Activated effector memory CD4-positive, alpha-beta T cell treated with anti-CD3 and anti-CD28 coated beads, Interleukin-2, amount 50 U/mL, for 16 hours (primary cell): ENCODE data around the gene S100A7.

ENCODE experiments used
- DNase-seq: peaks from one replicate; pipeline ENCODE4 v3.0.0-alpha.2; 2020

Gene S100A7

GRCh38 chr1:153460551-153460950, at the start of gene S100A7:
TSS of gene S100A7 (minus strand) at chr1:153460651. CDS start at chr1:153459013, 1,638 bp downstream.
- DNase-seq = no peak

GRCh38 chr1:153509729-153510354, 49.4 kb upstream of the S100A7 start:
- peak; percentile 88 for DNase-seq

GRCh38 chr1:153509036-153509435, 48.6 kb upstream of the S100A7 start:
- DNase-seq = no peak

GRCh38 chr1:153507926-153508583, 47.6 kb upstream of the S100A7 start:
- DNase-seq = no peak

GRCh38 chr1:153506831-153507413, 46.5 kb upstream of the S100A7 start:
- DNase-seq = no peak

GRCh38 chr1:153506386-153506785, 45.9 kb upstream of the S100A7 start:
- DNase-seq = no peak

- DNase-seq = no peak
These were observed 45.1 kb upstream of the S100A7 start for GRCh38 chr1:153505576-153505975.

GRCh38 chr1:153503766-153504165, 43.3 kb upstream of the S100A7 start:
- DNase-seq = no peak

- no peak for DNase-seq
These were observed 38.3 kb upstream of the S100A7 start for GRCh38 chr1:153498746-153499145.

GRCh38 chr1:153495536-153495935, 35.1 kb upstream of the S100A7 start:
- DNase-seq = no peak

GRCh38 chr1:153494976-153495535, 34.6 kb upstream of the S100A7 start:
- peak; percentile 91 for DNase-seq

- DNase-seq = no peak
These were observed 33.0 kb upstream of the S100A7 start for GRCh38 chr1:153493343-153493960.

- no peak for DNase-seq
These were observed 30.0 kb upstream of the S100A7 start for GRCh38 chr1:153490272-153491051.

- no peak for DNase-seq
These were observed 28.3 kb upstream of the S100A7 start for GRCh38 chr1:153488731-153489130.

GRCh38 chr1:153487707-153488106, 27.3 kb upstream of the S100A7 start:
- DNase-seq = no peak

GRCh38 chr1:153485863-153486262, 25.4 kb upstream of the S100A7 start:
- no peak for DNase-seq

- no peak for DNase-seq
These were observed 23.3 kb upstream of the S100A7 start for GRCh38 chr1:153483776-153484175.

- DNase-seq = no peak
These were observed 20.7 kb upstream of the S100A7 start for GRCh38 chr1:153481124-153481523.

GRCh38 chr1:153478692-153479618, 18.5 kb upstream of the S100A7 start:
- no peak for DNase-seq

- no peak for DNase-seq
These were observed 17.7 kb upstream of the S100A7 start for GRCh38 chr1:153478047-153478691.

GRCh38 chr1:153476491-153477093, 16.1 kb upstream of the S100A7 start:
- DNase-seq = no peak
